ENCODE data around the gene MGA. TPM values are rescaled to one million over a fixed set of nuclear protein-coding genes. Genes with fewer than 3 reads are reported as not detected.
A peak's percentile ranks its signal among the peaks of the same experiment; 100 is the strongest.

Gene MGA
- 18.4 and 40.7 TPM in 2 replicates for total RNA-seq (2014; rRNA removed)
- polyA plus RNA-seq (2012) = 2.5 TPM

DNA sequence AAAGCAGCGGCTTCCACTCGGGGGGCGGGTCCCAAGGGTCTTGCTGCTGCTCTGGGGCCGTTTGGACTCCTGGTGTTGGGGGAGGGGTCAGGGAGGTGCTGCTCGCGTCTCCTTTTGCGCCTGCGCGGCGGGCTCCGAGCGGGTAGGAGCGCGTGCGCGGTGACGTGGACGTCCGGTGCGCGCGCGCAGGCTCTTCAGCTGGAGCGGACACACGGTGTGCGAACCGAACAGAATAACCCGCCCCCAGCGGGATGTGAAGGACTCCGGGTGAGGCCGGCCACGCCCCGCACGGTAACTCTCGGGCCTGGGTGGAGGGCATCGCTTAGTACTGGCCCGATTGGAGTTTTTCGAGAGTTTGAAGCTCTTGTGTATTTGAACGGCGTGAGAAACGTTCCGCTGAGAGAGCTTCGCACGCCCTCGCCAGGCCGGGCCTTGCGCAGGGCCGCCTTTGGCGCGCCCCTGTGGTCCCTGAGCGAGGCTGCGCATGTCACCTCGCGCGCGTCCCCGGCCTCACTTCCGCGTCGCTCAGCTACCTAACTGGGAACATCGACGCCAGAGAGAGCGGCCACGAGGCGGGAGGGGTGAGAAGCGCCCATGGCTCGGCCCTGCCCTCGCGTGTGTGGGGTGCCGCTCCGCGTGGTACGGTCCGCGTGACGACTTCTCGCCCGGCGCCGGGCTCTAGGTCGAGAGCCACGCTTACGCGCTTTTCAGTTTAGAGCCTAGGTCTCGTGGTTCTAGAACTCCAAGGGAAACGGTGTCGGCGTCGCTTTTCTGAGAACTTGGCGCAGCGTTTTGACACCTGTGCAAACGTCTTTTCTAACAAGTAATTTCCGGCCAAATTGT, at the start of gene MGA:
MGA (plus strand) TSS at position 171 of the 843 bp plus-strand sequence.
- peak; percentile 84 for DNase-seq (ENCODE audit: low read depth)

- no peak for DNase-seq (ENCODE audit: low read depth)
Measured at GRCh38 chr15:41620536-41621199, 39.5 kb upstream of the MGA start.

DNA sequence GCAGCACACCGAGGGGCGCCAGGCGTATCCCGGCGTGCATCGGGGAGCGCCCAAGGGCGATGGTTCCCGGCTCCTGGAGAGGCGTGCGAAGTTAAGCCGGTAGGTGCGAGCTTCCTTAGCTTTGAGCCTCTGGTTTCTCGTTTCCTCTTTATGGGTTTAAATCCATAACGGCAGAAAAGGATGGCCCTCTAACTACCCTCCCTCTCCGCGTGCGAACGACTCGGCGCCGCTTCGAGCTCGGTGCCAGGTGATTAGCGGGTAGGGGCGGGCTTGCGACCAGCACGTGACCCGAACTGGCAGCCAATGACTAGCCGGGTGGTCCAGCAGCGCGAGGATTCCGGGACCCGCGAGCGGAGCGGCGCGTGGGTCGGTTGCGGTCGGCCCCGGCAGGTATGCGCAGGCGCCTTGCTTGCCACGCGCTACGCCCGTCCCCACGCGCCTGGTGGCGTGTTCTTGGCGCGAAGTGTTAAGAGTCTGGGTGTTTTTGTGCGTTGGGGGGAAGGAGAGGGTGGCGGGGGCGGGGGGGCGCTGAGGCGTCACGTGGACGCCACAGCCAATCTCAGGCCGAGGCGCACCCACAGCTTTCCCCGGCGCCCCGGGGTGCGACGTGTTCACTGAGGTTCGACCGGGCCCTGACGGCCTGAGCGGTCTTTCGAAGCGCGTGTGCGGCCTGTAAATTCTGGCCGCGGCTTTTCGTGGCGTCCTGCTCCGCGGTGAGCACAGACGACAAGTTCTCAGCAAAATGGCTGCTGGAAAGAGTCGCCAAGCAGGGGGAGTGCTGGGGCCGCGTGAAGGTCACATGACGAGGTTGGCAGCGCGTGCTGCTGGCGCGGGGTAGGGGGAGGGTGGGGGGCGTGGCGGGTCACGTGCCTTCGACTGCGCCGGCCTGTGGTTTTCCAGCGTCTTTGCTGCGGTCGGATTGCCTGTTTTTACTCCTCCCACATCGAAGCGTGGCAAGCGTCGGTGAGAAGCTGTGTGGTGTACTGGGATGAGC, 38.7 kb upstream of the MGA start:
- DNase-seq (ENCODE audit: low read depth) = peak; percentile 72

DNA sequence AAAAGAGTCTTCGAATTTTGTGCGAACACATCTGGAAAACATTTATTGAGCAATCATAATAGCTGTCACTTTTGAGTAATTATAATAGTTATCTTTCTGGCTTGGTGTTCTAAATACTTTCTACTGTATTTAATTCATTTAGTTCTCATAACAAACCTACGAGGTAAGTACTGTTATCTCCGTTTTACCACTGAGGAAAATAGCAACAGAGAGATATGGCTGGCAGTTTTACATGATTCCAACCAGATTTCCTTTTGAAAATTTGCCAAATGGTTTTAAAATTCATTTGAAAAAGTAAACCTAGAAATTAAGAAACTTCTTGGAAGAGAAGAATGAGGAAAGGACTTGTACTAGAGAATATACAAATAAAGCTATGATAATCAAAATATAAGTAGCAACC, 37.3 kb upstream of the MGA start:
- DNase-seq (ENCODE audit: low read depth) = no peak

GRCh38 chr15:41627203-41627602, 33.0 kb upstream of the MGA start:
- no peak for DNase-seq (ENCODE audit: low read depth)

DNA sequence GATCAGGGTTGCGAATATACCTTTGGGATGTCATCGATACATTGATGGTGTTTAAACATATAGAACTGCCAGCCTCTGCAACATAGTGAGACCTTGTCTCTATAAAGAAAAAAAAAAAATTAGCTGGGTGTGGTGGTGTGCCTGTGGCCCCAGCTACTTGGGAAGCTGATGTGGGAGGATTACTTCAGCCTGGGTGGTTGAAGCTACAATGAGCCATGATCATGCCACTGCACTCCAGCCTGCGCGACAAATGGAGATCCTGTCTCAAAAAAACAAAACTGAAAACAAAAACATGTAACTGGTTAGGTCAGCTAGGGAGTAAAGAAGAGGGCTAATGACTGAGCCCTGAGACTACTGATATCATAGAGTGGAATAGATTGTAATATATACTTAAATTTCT, 30.7 kb upstream of the MGA start:
- DNase-seq (ENCODE audit: low read depth) = no peak

- no peak for DNase-seq (ENCODE audit: low read depth)
Measured at GRCh38 chr15:41629883-41630282, 30.3 kb upstream of the MGA start.

DNA sequence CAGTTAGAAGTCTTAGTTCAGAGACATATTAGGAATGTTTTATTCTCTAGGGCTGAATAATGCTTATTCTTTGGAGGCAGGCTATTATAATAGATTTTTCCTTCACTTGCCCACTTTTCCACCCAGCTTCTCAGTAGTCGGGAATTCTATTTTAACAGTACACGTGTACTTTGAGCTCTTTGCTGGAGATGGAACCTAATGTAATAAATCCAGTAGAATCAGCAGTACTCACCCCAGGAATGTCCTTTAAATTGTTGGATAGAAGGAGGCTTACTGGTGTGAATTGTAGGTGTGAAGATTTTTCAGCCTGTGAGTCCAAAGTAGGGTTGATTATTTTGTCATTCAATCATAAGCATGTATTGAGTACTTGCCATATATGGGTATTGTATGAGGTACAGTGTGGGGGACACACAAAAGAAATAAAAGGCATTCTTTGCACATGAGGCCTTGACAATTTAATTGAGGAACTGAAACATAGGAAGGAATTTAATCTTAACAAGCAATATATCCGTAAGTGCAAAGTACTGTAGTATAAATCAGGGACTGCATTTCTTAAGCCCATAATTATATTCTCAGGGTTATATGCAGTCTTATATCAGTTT, 29.5 kb upstream of the MGA start:
- DNase-seq (ENCODE audit: low read depth) = no peak

DNA sequence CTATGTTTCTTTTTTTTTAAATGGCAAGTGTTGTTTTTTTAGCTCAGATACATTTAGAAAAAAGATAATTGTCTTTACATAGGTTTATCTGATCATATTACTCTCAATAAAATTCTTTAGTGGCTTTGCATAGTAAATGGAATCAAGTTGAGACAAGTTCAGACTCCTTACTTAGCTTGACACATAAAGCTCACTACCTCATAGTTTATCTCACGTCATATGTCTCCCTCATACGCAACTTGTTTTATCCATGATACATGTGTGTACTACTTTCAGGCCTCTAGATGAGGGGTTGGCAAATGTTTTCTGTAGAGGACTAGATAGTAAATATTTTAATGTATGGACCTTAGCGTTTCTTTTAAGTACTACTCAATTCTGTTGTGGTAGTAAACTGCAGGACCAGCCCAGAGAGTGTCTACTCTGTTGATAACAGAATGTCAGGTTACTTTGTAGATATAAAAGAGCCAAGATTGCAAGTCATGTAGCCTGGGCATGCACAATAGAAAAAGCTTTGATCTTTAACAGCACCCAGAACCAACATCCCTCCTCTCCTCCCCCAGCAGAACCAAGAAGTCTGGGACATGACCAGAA, 28.2 kb upstream of the MGA start:
- DNase-seq (ENCODE audit: low read depth) = no peak

GRCh38 chr15:41633609-41634008, 26.6 kb upstream of the MGA start:
- no peak for DNase-seq (ENCODE audit: low read depth)

DNA sequence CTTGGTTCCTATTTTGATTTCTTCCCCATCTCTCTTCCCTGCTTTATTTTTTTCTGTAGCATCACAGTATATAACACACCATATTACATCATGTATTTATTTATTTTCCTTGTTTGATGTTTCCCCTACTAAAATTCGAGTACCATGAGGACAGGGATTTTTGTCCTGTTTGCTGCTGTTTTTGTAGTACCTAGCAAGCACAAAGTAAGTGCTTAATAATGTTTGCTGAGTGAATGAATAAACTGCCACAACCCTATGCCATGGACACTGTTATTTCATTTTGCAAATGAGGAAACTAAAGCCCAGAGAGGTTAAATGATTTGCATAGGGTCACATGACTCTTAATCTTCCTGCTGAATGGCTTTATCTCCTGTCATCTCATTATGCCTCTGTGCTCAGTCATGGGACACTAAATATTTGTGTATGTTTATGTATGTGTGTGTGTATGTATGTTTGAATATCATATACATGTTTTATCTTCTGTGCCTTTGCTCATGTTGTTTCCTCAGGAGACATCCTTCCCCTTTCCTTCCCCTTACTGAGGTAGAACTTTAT, 26.1 kb upstream of the MGA start:
- DNase-seq (ENCODE audit: low read depth) = no peak

DNA sequence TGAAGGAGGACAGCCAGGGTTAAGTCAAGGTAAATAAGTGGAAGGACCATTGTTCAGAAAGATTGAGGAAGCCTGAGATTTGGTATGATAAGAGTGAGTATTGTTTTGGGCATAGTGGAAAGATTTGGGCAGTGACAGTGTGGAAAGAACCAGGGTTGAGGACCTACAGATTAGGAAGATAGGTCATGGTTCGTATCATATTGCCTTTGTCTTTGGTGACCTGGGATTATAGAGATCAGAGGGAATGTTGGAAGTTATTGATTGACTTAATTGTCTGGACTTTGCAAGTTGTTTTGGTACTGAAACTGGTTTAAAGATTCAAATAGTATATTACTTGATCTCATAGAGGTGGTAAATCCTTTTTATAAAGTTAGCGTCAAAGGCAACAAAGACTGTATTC, 23.1 kb upstream of the MGA start:
- no peak for DNase-seq (ENCODE audit: low read depth)

- DNase-seq (ENCODE audit: low read depth) = no peak
Measured at GRCh38 chr15:41640985-41641384, 19.2 kb upstream of the MGA start.

DNA sequence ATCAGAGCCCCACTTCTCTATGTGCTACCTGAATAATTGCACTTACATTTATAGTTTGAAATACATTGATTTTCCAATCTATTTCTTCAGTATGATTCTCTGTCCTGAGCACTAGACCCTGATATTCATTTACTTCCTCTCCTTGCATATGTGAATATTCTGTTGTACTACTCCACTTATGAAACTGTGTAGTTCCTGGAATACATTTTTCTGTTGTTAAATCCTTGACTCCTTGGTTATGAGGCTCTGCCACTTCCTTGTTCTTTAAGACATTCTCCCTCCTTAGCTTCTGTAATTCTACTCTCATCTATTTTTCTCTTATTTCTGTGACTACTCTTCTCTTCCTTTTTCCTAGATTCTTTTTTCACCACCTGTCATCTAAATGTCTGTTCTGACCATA, 12.9 kb upstream of the MGA start:
- DNase-seq (ENCODE audit: low read depth) = peak; percentile 6

- DNase-seq (ENCODE audit: low read depth) = no peak
Measured at GRCh38 chr15:41648097-41648496, 12.1 kb upstream of the MGA start.

GRCh38 chr15:41648770-41649169, 11.4 kb upstream of the MGA start:
- DNase-seq (ENCODE audit: low read depth) = peak; percentile 74

GRCh38 chr15:41650806-41651205, 9.4 kb upstream of the MGA start:
- no peak for DNase-seq (ENCODE audit: low read depth)

GRCh38 chr15:41651373-41651772, 8.8 kb upstream of the MGA start:
- no peak for DNase-seq (ENCODE audit: low read depth)

GRCh38 chr15:41653760-41654159, 6.4 kb upstream of the MGA start:
- DNase-seq (ENCODE audit: low read depth) = no peak

DNA sequence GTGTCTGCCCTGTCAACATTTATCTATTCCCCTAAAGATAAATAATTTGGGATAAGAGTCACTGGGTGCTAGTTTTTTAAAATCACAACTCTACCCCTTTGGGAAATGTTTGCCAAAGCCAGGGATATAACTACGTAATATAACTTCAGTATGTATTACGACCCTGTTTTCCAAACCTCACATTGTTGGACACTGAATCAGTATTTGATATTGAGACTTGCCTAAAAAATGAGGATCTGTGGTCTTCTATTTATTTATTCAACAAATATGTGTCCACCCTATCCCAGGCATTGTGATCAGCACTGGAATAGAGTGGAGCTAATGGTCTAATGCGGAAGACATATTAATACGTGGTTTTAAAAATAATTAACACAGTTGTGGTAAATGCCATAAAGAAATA, 4.5 kb upstream of the MGA start:
- DNase-seq (ENCODE audit: low read depth) = peak; percentile 81

DNA sequence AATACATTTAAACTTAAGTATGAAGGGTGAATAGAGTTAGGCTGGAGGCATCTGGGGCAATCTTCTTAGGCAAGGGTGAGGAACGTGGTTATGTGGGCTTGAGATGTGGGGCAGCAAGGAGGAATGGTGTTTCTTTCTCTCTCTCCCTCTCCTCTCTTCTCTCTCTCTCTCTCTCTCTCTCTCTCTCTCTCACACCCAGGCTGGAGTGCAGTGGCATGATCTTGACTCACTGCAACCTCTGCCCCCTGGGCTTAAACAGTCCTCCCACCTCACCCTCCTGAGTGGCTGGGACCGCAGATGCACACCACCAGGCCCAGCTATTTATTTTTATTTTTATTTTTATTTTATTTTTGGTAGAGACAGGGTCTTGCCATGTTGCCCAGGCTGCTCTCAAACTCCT, 4.0 kb upstream of the MGA start:
- DNase-seq (ENCODE audit: low read depth) = peak; percentile 66
